ENCODE measurements around the gene SLC24A3. TPM values are rescaled to one million over a fixed set of nuclear protein-coding genes. Genes with fewer than 3 reads are reported as not detected.

SLC24A3 gene
- total and polyA plus RNA-seq, 2 experiments from 2014 or later, result 0.48 to 1.7 TPM

DNA sequence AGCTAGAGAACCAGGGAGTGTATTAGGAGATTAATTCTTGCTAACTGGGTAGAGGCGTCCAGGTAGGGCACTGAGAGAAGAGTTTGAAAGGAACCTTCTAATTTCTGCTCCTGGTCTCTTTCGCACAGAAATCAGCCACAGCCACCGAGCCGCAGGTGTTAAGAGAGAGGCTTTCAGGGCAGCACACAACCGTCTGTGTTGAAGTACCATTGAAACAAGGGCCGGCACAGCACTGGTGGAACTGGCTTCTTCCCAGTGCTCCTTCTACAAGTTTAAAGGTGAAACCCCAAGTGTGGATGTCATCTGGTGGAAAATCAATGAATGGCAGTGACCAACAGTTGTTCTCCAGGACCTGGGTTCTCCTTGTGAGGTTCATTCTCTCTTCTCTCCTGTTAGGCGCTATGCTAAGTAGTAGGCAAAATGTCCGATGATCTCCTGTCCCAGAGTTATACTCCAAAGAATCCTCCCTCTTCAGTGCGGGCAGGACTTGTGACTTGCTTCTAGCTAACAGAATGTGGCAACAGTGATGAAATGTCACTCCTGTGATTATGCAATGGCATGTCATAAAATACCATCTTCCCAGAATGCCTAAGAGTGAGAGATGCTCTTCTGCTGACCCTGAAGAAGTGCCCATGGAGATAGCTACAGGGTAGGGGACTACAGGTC, 530.7 kb downstream of the SLC24A3 start:
- Histone ChIP-seq H3K9me2 (replicated peaks; ENCODE audit: insufficient read depth) (no peaks in the 10 kb centered on the region), H3K9me3 (ENCODE audit: low read depth) (no peaks in the 10 kb centered on the region), H3K27me3 (no peaks in the 10 kb centered on the region), H3K4me2 (no peak overlapping the region), H3K79me2 (no peaks in the 10 kb centered on the region), H3K4me1 (ENCODE audit: insufficient read depth) (peaks cover 1% of the 10 kb centered on the region), H3K4me3 (no peak overlapping the region), H3K36me3 (replicated peaks; ENCODE audit: insufficient read depth, low read depth) (no peaks in the 10 kb centered on the region), H4K20me1 (ENCODE audit: insufficient read depth, poor library complexity, severe bottlenecking) (no peaks in the 10 kb centered on the region), H3K27ac (peak overlapping the region; percentile 9), H2AFZ (no peak overlapping the region)
- TF ChIP-seq, protein P1, sequence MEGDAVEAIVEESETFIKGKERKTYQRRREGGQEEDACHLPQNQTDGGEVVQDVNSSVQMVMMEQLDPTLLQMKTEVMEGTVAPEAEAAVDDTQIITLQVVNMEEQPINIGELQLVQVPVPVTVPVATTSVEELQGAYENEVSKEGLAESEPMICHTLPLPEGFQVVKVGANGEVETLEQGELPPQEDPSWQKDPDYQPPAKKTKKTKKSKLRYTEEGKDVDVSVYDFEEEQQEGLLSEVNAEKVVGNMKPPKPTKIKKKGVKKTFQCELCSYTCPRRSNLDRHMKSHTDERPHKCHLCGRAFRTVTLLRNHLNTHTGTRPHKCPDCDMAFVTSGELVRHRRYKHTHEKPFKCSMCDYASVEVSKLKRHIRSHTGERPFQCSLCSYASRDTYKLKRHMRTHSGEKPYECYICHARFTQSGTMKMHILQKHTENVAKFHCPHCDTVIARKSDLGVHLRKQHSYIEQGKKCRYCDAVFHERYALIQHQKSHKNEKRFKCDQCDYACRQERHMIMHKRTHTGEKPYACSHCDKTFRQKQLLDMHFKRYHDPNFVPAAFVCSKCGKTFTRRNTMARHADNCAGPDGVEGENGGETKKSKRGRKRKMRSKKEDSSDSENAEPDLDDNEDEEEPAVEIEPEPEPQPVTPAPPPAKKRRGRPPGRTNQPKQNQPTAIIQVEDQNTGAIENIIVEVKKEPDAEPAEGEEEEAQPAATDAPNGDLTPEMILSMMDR (IDR thresholded peaks at IDR 0.05; ENCODE audit: poor library complexity), result no peak
- TF ChIP-seq EZH2 (IDR thresholded peaks at IDR 0.05; ENCODE audit: borderline replicate concordance) (no peak), EZH2phosphoT487 (IDR thresholded peaks at IDR 0.05; ENCODE audit: low read depth, severe bottlenecking, unreplicated experiment) (no peak)
- 83% methylated on average over 9 of the region's 9 CpGs for WGBS (ENCODE audit: low lambda C conversion rate, missing lambda C conversion rate)
- DNase-seq (ENCODE audit: low spot score), result peak; percentile 28

DNA sequence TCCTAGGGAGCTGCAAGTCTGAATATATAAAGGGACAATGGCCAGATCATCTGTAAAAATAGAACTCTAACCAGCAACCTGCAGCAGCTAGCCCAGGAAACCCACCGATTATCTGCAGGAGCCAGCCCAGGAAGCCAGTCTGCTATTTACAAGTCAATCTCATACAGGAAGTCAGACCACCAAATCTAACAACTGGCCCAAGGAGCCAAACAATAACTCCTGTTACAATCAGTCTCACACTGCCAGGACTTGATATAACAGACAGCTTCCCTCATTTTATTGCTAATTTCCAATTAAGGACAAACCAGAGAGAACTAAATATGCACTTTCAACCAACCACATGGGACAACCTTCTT, 531.2 kb downstream of the SLC24A3 start:
- Histone ChIP-seq H3K9me3 (ENCODE audit: low read depth) (no peaks in the 10 kb centered on the region), H3K4me2 (no peak overlapping the region), H2AFZ (no peak overlapping the region), H3K27me3 (no peaks in the 10 kb centered on the region), H3K4me3 (no peak overlapping the region), H3K27ac (no peak overlapping the region), H3K36me3 (replicated peaks; ENCODE audit: insufficient read depth, low read depth) (no peaks in the 10 kb centered on the region), H4K20me1 (ENCODE audit: insufficient read depth, poor library complexity, severe bottlenecking) (no peaks in the 10 kb centered on the region), H3K4me1 (ENCODE audit: insufficient read depth) (no peaks in the 10 kb centered on the region), H3K9me2 (replicated peaks; ENCODE audit: insufficient read depth) (no peaks in the 10 kb centered on the region), H3K79me2 (no peaks in the 10 kb centered on the region)
- TF ChIP-seq, protein P1 (IDR thresholded peaks at IDR 0.05; ENCODE audit: poor library complexity), result no peak
- no peak for TF ChIP-seq EZH2 (IDR thresholded peaks at IDR 0.05; ENCODE audit: borderline replicate concordance)
- no peak for TF ChIP-seq EZH2phosphoT487 (IDR thresholded peaks at IDR 0.05; ENCODE audit: low read depth, severe bottlenecking, unreplicated experiment)
- DNase-seq (ENCODE audit: low spot score), result no peak
- WGBS (ENCODE audit: low lambda C conversion rate, missing lambda C conversion rate), result 61% methylated on average over 1 of the region's 1 CpG

DNA sequence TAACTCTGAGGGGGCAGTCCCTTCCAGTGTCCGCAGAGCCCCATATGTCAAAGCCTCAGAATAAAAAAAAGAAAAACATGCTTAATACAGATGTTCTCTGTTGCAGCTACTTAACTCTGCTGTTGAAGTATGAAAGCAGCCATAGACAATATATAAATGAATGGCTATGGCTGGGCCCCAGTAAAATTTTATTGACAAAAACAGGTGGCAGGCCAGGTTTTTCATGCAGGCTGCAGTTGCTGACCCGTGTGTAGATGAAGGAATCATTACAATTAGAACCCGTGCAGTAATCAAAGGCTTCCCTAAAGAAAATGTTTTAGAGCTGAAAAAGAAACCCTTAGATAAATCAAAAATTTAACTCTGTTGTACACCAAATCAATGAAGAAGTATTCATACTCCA, 532.7 kb downstream of the SLC24A3 start:
- H4K20me1 ChIP-seq (ENCODE audit: insufficient read depth, poor library complexity, severe bottlenecking), result no peaks in the 10 kb centered on the region
- H3K79me2 ChIP-seq, result no peaks in the 10 kb centered on the region
- H3K27me3 ChIP-seq, result no peaks in the 10 kb centered on the region
- 91% methylated on average over 3 of the region's 3 CpGs for WGBS (ENCODE audit: low lambda C conversion rate, missing lambda C conversion rate)
- H3K4me3 ChIP-seq, result no peak overlapping the region
- no peak for TF ChIP-seq EZH2 (IDR thresholded peaks at IDR 0.05; ENCODE audit: borderline replicate concordance)
- TF ChIP-seq, protein P1 (IDR thresholded peaks at IDR 0.05; ENCODE audit: poor library complexity), result no peak
- no peak overlapping the region for H3K4me2 ChIP-seq
- no peak for DNase-seq (ENCODE audit: low spot score)
- no peaks in the 10 kb centered on the region for H3K9me2 ChIP-seq (replicated peaks; ENCODE audit: insufficient read depth)
- H3K36me3 ChIP-seq (replicated peaks; ENCODE audit: insufficient read depth, low read depth), result no peaks in the 10 kb centered on the region
- no peaks in the 10 kb centered on the region for H3K9me3 ChIP-seq (ENCODE audit: low read depth)
- H3K27ac ChIP-seq, result no peak overlapping the region
- no peak overlapping the region for H2AFZ ChIP-seq
- peaks cover 1% of the 10 kb centered on the region for H3K4me1 ChIP-seq (ENCODE audit: insufficient read depth)
